Keratinocyte (primary cell): Measurements from ENCODE around the gene BLNK.

Experiments used
- CTCF ChIP-seq, 3 experiments: IDR thresholded peaks in 1 of 3; conservative IDR thresholded peaks in 1 of 3; optimal IDR thresholded peaks in 1 of 3; 2 replicates in 2 of 3; 3 replicates in 1 of 3; pipeline versions ENCODE3 to v1.5.1; 2011; ENCODE audit warnings: low read length in 3 of 3, mild to moderate bottlenecking in 3 of 3, moderate library complexity in 2 of 3, control low read depth in 1 of 3, inconsistent platforms in 1 of 3; ENCODE audit not compliant: insufficient read depth in 2 of 3; ENCODE audit errors: extremely low read depth in 1 of 3
- EZH2 ChIP-seq: IDR thresholded peaks from one replicate; pipeline ENCODE4 v1.6.1; 2012; ENCODE audit warnings: inconsistent platforms, mild to moderate bottlenecking, low read length, moderate library complexity

GRCh38 chr10:96317067-96317833 is 45.9 kb upstream of the BLNK start:
- TF ChIP-seq CTCF (optimal IDR thresholded peaks at IDR 0.05 in 1 of 3, IDR thresholded peaks at IDR 0.05 in 1 of 3, conservative IDR thresholded peaks at IDR 0.05 in 1 of 3; ENCODE audit: extremely low read depth in 1 of 3, insufficient read depth in 2 of 3, low read length in 3 of 3), result no peak
- no peak for TF ChIP-seq EZH2
